ENCODE results near the gene TMEM235.

TMEM235 gene

DNA sequence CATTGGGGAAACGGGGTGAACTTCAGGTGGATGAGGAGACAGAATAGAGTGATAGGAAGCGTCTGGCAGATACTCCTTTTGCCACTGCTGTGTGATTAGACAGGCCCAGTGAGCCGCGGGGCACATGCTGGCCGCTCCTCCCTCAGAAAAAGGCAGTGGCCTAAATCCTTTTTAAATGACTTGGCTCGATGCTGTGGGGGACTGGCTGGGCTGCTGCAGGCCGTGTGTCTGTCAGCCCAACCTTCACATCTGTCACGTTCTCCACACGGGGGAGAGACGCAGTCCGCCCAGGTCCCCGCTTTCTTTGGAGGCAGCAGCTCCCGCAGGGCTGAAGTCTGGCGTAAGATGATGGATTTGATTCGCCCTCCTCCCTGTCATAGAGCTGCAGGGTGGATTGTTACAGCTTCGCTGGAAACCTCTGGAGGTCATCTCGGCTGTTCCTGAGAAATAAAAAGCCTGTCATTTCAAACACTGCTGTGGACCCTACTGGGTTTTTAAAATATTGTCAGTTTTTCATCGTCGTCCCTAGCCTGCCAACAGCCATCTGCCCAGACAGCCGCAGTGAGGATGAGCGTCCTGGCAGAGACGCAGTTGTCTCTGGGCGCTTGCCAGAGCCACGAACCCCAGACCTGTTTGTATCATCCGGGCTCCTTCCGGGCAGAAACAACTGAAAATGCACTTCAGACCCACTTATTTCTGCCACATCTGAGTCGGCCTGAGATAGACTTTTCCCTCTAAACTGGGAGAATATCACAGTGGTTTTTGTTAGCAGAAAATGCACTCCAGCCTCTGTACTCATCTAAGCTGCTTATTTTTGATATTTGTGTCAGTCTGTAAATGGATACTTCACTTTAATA, 7.0 kb upstream of the TMEM235 start:
- no peak for TF ChIP-seq POLR2AphosphoS5 (IDR thresholded peaks at IDR 0.05; ENCODE audit: low read depth, low read length)
- no peak for TF ChIP-seq TAF1 (IDR thresholded peaks at IDR 0.05; ENCODE audit: borderline replicate concordance, insufficient read depth, low read length)
- TF ChIP-seq SIN3A (IDR thresholded peaks at IDR 0.05; ENCODE audit: borderline replicate concordance, insufficient read depth, low read length): no peak
- TF ChIP-seq FOXP2 (optimal IDR thresholded peaks at IDR 0.05; ENCODE audit: borderline replicate concordance, extremely low read depth, extremely low read length, insufficient read depth): no peak
- TF ChIP-seq, protein P1, sequence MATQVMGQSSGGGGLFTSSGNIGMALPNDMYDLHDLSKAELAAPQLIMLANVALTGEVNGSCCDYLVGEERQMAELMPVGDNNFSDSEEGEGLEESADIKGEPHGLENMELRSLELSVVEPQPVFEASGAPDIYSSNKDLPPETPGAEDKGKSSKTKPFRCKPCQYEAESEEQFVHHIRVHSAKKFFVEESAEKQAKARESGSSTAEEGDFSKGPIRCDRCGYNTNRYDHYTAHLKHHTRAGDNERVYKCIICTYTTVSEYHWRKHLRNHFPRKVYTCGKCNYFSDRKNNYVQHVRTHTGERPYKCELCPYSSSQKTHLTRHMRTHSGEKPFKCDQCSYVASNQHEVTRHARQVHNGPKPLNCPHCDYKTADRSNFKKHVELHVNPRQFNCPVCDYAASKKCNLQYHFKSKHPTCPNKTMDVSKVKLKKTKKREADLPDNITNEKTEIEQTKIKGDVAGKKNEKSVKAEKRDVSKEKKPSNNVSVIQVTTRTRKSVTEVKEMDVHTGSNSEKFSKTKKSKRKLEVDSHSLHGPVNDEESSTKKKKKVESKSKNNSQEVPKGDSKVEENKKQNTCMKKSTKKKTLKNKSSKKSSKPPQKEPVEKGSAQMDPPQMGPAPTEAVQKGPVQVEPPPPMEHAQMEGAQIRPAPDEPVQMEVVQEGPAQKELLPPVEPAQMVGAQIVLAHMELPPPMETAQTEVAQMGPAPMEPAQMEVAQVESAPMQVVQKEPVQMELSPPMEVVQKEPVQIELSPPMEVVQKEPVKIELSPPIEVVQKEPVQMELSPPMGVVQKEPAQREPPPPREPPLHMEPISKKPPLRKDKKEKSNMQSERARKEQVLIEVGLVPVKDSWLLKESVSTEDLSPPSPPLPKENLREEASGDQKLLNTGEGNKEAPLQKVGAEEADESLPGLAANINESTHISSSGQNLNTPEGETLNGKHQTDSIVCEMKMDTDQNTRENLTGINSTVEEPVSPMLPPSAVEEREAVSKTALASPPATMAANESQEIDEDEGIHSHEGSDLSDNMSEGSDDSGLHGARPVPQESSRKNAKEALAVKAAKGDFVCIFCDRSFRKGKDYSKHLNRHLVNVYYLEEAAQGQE (IDR thresholded peaks at IDR 0.05; ENCODE audit: insufficient read depth in 1 of 2, low read depth in 2 of 2, low read length in 2 of 2): no peak

GRCh38 chr17:78225088-78225865, 6.2 kb upstream of the TMEM235 start:
- no peak for TF ChIP-seq SIN3A (IDR thresholded peaks at IDR 0.05; ENCODE audit: borderline replicate concordance, insufficient read depth, low read length)
- TF ChIP-seq FOXP2 (optimal IDR thresholded peaks at IDR 0.05; ENCODE audit: borderline replicate concordance, extremely low read depth, extremely low read length, insufficient read depth): no peak
- peak; percentile 45; the same call in 1 of the 2 replicates for TF ChIP-seq POLR2AphosphoS5 (IDR thresholded peaks at IDR 0.05; ENCODE audit: low read depth, low read length)
- TF ChIP-seq, protein P1 (IDR thresholded peaks at IDR 0.05; ENCODE audit: insufficient read depth in 1 of 2, low read depth in 2 of 2, low read length in 2 of 2): no peak
- TF ChIP-seq TAF1 (IDR thresholded peaks at IDR 0.05; ENCODE audit: borderline replicate concordance, insufficient read depth, low read length): no peak

GRCh38 chr17:78226055-78226758, 5.2 kb upstream of the TMEM235 start:
- TF ChIP-seq, protein P1 (IDR thresholded peaks at IDR 0.05; ENCODE audit: insufficient read depth in 1 of 2, low read depth in 2 of 2, low read length in 2 of 2): no peak
- TF ChIP-seq TAF1 (IDR thresholded peaks at IDR 0.05; ENCODE audit: borderline replicate concordance, insufficient read depth, low read length) (no peak), FOXP2 (optimal IDR thresholded peaks at IDR 0.05; ENCODE audit: borderline replicate concordance, extremely low read depth, extremely low read length, insufficient read depth) (no peak), POLR2AphosphoS5 (IDR thresholded peaks at IDR 0.05; ENCODE audit: low read depth, low read length) (no peak), SIN3A (IDR thresholded peaks at IDR 0.05; ENCODE audit: borderline replicate concordance, insufficient read depth, low read length) (no peak)

GRCh38 chr17:78226759-78227454, 4.5 kb upstream of the TMEM235 start:
- no peak for TF ChIP-seq FOXP2 (optimal IDR thresholded peaks at IDR 0.05; ENCODE audit: borderline replicate concordance, extremely low read depth, extremely low read length, insufficient read depth)
- no peak for TF ChIP-seq SIN3A (IDR thresholded peaks at IDR 0.05; ENCODE audit: borderline replicate concordance, insufficient read depth, low read length)
